HuH-7.5 (cell line): Measurements from ENCODE around the gene WDR72.
"Not testable (repeated sequence)": the region's sequence is repeated elsewhere in the genome, so short reads cannot be mapped to it uniquely, and the experiment has no call there.

Source experiments
- DNase-seq: peaks from one replicate; pipeline ENCODE4 v3.0.0; 2011; ENCODE audit warnings: low spot score

The WDR72 gene

DNA sequence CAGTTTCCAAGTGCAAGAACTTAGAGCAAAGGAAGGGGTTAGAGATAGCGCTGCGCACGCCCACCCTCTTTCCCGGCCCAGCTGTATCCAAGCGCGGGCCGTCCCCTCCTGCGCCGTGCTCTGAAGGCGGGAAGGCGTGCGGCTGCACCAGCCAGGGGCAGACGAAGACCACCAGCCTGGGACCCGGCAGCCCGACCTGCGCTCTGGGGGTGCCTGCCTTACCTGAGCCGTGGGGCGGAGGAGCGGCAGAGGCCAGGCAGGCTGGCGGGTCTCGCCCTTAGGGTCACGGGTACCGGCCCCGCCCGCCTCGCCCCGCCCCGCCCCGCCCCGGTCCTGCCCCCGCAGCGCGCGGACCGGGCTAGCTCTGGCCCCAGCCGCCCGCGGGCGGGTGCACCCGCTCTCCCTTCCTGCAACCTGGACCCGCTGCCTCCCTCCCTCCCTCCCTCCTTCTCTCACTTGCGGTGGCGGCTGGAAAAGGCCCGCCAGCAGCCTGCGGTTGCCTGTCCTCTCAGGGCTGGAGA lies at the start of gene WDR72:
Gene WDR72 (minus strand): TSS at position 253 of the 521 bp plus-strand sequence. CDS start 26,514 bp downstream, outside the sequence.
- DNase-seq: peak; percentile 42

- DNase-seq: no peak
These were observed 48.7 kb upstream of the WDR72 start for GRCh38 chr15:53808058-53808706.

DNA sequence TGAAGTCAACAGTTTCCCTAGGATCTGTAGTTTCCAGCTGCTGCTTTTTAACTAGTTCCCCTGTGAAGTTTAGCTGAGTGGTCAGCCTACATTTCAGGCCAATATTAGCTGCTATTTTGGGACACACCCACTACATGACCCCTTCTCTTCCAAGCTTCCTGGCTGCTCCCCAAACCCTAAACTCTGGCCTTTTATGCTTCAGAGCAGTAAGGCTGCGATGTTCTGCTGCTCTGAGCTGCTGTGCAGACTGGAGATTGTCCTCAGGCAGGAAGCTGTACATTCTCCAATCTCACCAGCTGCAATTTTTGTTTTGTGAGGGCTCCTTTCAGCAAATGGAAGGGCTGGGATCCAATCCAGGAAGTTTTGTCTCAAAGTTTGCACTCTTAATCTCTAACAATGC lies 48.0 kb upstream of the WDR72 start:
- DNase-seq: no peak

- DNase-seq: no peak
These were observed 43.2 kb upstream of the WDR72 start for GRCh38 chr15:53802672-53803071.

- no peak for DNase-seq
These were observed 32.1 kb upstream of the WDR72 start for GRCh38 chr15:53791581-53791980.

DNA sequence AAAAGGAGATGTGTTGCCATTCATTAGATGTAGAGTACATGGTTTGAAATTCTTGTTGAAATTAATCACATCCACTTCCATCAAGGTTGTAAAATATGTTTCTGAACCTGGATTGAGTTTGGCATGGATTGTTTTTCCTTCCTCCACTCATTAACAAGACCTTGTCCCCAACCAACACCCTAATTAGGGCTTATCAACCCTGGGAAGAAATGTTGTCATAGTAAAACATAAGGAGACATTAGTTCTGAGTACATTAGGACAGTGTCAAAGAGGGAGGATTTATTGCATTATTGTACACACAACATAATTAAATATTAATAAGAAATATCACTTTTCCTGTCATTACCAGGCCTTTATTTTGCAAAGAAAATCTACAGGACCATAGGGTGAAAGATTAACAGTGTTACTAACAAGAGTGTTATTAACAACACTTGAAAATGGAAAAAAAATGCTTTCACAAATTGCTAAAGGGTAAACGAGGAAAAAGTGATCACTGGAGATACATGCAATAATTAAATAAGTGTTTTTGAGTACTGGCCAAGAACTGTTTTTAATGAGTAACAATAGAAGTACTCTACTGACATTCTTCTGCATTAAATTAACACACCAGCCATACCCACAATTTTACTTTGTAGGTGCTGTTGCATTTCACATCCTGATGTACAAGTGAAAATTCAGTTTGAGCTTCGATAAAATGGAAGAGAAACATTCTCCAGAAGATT lies 30.4 kb upstream of the WDR72 start:
- no peak for DNase-seq

DNA sequence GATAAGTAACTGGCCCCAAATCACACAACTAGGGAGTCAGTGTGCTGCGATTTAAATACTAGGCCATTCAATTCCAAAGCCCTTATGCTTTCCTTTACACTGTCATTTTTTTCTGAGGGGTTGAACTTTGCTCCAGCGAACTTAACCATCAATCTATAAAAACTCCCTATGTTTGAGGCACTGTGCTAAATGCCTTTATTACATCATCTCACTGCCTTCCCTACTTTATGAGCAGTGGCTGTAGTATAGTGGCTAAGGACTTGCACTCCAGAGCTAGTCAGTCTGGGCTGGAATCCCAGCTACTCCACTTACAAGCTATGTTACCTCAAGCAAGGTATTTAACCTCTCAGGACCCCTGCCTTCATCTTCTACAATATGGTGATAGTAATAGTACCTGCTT lies 26.9 kb upstream of the WDR72 start:
- peak; percentile 9 for DNase-seq

DNA sequence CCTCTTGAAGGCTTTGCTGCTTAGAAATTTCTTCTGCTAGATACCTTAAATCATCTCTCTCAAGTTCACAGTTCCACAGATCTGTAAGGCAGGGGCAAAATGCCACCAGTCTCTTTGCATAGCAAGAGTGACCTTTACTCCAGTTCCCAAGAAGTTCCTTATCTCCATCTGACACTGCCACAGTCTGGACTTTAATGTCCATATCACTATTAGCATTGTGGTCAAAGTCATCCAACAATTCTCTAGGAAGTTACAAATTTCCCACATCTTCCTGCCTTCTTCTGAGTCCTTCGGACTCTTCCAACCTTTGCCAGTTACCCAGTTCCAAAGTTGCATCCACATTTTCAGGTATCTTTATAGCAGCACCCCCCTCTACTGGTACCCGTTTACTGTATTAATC lies 25.8 kb upstream of the WDR72 start:
- not testable (repeated sequence) for DNase-seq

DNA sequence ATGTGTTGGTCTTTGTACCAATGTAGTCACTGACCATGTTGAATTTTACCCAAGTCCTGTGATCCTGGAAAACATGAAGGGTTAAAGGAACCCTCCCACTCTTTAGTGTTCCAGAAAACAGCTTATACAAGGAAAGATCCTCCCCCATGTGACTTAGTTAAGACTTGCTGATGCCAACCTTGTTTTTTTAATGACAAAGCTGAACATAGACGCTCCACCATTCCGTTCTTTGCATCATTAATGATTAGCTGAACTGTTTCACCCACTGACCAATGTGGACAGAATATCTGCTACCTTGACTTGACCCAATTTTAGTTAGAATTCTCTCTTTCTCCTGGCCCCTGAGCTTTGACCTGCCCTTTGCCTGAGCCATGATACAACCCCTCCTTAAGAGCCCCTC lies 3.5 kb upstream of the WDR72 start:
- no peak for DNase-seq

- DNase-seq: no peak
These were observed 1.1 kb downstream of the WDR72 start for GRCh38 chr15:53758412-53758811.

GRCh38 chr15:53757906-53758305 lies 1.6 kb downstream of the WDR72 start:
- no peak for DNase-seq

DNA sequence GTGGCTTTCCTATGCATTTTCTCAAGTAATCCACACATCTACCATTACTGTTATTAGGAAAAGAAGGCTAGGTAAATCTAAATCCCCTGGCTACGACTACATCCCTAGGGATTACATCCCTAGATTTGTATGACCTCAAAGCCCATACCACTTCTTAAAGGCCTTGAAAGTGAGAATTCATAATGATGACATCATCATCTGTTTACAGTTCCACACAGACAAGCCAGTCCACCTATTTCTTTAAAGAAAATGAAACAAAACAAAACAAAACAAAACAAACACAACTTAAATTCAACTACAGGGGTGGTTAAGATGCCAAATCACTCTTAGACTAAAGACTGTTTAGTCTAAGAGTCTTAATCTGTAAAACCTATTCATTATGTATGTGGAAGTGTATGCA lies 5.7 kb downstream of the WDR72 start:
- no peak for DNase-seq

DNA sequence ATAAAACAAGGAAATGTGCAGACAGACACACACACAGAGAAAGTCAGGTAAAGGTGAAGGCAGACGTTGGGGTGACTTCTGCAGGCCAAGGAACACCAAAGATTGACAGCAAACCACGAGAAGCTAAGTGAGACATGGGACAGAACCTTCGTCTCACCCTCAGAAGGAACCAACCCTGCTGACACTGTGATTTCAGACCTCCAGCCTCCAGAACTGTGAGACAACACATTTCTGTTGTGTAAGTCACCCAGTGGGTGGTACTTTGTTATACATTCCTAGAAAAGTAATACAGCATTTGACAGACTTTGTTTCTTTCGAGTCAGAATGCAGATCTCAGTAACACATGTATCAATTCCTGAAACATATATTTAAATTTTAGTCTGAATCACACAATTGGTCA lies 7.1 kb downstream of the WDR72 start:
- DNase-seq: no peak

DNA sequence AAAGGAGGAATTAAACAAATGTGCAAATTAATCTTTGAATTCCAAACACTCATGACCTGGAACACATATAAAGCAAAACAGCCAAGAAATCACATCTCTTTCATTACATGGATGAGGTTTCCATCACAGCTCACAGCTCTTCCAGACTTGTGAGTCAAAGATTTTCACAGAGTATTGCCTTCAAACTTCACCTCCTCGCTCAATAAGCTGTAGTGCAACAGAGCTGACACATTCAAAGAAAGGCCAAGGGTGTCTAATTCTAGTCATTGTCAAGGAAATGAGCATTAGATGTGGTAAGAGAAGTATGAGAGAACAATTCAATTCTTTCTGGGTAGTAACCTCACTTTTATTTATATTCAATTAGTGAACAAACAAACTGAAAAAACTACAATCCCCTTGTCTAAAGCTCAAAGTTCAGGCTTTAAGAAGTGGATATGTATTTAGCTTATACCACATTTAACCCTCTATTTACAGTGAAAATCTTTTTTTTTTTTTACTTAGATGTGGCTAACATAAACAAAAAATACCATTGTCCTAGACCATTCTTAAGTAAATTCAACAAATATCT lies 11.9 kb downstream of the WDR72 start:
- DNase-seq: no peak

GRCh38 chr15:53746101-53746500 lies 13.4 kb downstream of the WDR72 start:
- no peak for DNase-seq

DNA sequence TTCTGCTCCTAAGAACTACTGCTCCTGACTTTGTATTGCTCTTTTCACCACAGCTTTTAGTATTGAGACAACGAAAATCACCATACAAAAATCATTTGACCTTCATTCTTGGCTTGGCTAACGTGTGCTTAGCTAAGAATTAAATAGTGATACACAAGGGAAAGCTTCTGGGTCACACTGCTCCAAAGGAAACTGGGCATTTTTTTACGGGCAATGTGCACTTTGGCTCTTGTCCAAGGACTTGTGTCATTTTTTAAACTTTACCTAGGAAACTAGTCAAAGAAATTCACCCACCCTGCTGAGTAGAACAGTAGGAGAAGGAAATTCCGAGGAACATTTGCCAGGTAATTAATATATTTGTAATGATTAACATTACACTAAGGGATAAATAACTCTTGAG lies 19.8 kb downstream of the WDR72 start:
- DNase-seq: no peak

- no peak for DNase-seq
These were observed 20.3 kb downstream of the WDR72 start for GRCh38 chr15:53739187-53739586.

DNA sequence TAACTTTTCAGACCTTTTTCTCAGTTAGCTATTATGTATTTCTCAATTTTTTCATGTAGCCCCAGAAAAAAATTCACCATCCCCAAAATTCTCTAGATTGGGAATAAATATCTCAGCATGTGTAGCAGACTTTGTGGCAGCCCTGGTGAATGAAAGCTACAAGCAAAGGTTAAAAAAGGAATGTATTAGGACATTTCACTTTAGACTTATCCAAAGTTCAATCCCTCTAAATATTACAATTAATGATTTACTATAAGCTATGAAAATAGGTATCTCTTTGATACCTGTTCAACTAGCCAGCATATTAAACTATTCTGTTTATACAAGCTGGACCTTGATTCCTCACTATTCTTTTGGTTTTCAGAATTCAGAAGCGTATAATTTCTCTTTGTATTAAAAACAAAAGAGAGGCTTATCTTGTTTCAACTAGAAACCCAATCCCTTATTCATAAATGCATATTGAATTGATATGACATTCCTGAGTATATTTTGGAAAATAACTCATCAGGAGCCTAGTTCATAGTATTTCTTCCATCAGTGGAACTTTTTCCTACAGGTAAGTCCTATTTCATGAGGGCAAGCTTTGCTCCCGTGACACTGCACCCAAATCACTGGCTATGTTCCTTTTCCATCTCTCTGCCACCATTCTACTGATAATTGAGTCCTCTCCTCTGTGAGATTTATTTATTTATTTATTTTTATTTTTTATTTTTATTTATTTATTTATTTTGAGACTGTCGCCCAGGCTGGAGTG lies 38.0 kb downstream of the WDR72 start:
- no peak for DNase-seq

GRCh38 chr15:53716909-53717876 lies 42.3 kb downstream of the WDR72 start:
- no peak for DNase-seq

DNA sequence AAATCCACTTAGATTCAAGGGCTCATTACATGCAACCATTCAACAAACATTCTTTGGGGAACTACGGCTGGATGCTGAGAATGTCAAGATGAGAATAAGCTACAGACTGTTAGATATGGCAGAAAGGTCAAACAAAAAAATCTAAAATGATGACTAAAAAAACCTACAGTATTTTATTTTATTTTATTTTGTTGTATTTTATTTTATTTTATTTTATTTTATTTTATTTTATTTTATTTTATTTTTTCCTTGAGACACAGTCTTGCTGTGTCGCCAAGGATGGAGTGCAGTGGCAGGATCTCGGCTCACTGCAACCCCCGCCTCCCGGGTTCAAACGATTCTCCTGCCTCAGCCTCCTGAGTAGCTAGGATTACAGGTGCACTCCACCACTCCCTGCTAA lies 46.2 kb downstream of the WDR72 start:
- no peak for DNase-seq

GRCh38 chr15:53710906-53711305 lies 48.6 kb downstream of the WDR72 start:
- no peak for DNase-seq
